ENCODE results near the gene UCK1.
"Not testable (repeated sequence)": the region's sequence is repeated elsewhere in the genome, so short reads cannot be mapped to it uniquely, and the experiment has no call there.

The UCK1 gene

DNA sequence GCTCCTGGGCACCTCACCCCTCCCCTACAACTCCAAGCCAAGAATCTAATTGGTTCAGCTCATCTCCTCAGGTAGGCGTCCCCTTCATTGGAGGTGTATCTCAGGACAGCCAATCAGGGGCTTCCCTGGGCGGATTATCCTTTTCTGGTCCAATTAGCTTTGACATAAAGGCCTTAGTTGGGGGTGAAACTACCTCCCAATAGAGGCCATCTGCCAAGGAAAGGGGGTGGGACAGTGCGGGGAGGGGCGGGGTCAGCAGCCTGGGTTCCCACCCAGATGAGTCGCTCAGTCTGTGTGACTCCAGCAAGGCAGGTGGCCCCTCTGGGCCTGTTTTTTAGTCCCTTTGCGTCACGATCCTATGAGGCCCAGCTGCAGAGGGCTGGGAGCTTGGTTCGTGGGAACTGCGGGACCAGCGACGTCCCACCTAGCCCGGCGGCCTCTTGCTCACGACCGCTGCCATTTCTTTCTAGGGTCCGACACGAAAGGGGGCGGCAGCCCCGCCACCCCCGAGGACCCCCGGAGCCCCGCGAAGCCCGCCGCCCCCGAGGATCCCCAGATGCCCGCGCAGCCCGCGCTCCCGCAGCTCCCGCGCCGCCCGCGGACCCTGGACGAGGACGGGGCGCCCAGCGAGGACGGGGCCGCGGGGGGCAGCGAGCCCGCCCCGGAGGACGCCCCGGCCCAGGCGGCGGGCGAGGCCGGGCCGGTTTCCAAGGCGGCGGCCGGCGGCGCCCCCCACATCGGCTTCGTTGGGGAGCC is 23.2 kb upstream of the UCK1 start:
- DNase-seq (ENCODE audit: low read depth): no peak

DNA sequence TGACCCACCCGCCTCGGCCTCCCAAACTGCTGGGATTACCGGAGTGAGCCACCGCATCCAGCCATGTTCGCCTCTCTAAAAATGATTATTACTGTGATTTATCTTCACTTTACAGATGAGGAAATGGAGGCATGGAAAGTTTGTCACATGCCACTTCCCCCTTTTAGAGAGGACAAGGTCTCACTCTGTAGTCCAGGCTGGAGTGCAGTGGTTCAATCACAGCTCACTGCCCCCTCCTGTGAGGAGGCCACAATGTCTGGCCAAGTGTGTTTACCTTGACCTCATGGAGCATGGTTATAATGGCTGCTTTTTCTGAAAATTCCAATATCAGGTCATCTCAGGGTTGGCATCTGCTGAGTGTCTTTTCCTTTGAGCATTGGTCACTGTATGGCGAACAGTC is 21.0 kb upstream of the UCK1 start:
- no peak for DNase-seq (ENCODE audit: low read depth)

DNA sequence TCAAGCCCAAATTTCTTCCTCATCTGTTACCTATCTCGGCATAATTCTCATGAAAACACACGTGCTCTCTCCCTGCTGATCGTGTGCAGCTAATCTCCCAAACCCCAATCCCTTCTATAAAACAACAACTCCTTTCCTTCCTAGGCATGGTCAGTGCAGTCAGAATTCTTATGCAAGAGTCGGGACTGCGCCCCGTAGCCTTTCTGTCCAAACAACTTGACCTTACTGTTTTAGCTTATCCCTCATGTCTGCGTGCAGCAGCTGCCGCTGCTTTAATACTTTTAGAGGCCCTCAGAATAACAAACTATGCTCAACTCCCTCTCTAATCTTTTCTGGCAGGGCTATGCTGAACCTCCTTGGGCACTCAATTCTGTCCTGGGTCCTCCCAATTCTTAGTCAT is 19.4 kb upstream of the UCK1 start:
- not testable (repeated sequence) for DNase-seq (ENCODE audit: low read depth)

DNA sequence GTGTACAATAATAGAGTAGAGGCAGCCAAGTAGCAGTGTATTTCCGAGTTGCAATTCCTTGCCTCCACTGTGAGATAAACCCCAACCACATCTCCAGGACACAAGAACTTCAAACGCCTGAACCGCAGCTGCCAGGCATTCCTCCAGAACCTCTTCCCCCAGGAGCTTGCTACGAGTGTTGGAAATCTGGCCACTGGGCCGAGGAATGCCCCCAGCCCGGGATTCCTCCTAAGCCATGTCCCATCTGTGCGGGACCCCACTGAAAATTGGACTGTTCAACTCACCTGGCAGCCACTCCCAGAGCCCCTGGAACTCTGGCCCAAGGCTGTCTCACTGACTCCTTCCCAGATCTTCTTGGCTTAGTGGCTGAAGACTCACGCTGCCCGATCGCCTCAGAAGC is 18.1 kb upstream of the UCK1 start:
- not testable (repeated sequence) for DNase-seq (ENCODE audit: low read depth)

DNA sequence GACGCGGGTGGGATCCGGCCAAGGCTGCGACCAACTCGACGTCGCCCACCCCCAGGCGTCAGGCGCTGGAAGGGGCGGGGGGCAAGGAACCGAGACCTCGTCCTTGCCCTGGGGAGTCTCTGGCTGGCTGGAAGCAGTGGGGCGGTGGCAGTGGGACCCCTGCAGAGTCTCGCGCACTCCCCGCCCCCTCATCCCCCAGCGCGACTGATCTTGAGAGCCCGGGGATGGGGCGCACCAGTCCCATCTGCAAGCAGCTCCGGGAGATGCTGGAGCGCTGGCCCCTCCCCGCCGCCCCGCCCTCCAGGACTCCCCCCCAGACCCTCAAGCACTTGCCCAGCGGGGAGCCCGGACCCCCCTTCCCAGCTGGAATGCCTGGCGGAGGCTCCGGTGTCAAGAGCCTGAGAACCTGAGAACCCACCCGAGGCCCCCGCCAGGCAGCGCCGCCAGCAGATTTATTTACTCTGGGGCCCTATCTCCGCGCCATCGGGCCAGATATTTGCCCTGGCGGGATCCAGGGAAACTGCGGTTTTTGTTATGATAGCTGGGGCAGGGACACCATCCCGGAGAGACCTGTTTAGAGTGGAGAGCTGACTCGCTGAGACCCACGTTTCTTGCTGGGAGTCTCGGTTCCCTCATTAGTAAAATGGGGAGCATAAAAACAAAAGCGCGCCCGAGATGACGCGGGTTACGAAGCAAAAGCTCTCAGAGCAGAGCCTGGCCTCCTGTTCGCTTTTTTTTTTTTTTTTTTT is 15.4 kb upstream of the UCK1 start:
- DNase-seq (ENCODE audit: low read depth): no peak

DNA sequence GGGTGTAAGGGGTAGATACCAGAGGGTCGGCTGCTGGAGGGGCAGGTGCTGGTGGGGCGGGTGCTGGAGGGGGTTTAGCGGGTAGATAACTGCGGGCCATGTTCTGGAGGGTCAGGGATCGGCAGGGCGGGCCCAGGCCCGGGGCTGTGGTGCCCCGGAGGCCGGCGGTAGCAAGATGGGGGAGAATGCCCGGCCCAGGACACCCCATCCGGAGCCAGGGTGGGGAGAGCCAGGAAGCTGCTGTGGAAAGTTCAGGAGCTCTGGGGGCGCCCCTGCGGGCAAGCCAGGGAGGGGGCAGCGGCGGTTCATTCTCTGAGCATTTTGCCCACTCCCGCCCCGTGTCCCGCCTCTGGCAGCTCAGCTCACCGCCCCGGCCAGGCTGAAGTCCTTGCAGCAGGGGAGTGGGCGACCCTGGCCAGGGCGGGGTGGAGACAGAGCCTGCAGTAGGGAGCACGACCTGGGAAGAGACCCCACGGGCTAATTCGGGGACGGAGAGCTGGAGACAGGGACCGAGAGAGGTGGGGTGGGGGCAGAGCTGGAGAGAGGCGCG is 14.8 kb upstream of the UCK1 start:
- no peak for DNase-seq (ENCODE audit: low read depth)

DNA sequence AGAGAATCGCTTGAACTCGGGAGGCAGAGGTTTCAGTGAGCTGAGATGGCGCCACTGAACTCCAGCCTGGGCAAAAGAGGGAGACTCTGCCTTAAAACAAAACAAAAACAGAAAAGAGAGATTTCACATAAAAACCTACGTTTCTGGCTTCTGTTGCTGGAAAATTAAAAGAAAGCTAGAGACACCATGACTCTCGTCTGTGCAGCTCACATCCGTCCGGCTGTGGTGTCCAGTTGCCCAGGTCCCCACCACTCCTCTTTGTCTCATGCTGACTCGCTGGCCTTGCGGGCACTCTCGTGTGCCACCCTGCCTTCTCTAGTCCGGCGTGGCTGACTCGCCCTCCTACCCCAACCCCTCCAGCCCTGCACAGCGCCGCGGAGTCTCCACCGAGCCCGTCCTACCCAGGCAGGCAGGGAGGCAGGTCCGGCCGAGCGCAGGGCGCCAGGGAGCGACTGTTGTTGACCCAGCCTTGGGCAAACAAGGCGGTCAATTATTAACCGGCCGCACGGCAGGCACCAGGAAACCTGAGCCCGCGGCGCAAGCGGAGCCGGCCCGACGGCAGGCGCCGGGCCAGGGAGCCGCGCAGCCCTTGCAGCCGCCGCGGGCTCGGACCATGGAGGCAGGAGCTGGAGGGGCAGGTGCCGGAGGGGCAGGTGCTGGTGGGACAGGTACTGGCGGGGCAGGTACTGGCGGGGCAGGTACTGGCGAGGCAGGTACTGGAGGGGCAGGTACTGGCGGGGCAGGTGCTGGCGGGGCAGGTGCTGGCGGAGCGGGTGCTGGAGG is 14.1 kb upstream of the UCK1 start, which contains the start of gene PRRT1B:
TSS of gene PRRT1B (plus strand) at position 521 of the 783 bp plus-strand sequence. CDS start at position 614, 93 bp downstream.
- DNase-seq (ENCODE audit: low read depth): no peak

DNA sequence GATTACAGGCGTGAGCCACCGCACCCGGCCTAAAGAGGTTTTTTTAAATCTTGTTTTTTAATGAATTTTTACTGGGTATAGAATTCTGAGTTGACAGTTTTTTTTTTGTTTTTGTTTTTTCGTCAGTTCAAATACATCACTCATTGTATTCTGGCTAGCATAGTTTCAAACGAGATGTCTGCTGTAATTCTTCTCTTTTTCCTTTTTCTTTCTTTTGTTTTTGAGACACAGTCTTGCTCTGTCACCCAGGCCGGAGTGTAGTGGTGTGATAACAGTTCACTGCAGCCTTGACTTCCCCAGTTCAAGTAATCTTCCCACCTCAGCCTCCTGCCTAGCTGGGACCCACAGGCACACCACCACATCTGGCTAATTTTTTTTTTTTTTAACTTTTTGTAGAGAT is 12.1 kb upstream of the UCK1 start:
- DNase-seq (ENCODE audit: low read depth): no peak

DNA sequence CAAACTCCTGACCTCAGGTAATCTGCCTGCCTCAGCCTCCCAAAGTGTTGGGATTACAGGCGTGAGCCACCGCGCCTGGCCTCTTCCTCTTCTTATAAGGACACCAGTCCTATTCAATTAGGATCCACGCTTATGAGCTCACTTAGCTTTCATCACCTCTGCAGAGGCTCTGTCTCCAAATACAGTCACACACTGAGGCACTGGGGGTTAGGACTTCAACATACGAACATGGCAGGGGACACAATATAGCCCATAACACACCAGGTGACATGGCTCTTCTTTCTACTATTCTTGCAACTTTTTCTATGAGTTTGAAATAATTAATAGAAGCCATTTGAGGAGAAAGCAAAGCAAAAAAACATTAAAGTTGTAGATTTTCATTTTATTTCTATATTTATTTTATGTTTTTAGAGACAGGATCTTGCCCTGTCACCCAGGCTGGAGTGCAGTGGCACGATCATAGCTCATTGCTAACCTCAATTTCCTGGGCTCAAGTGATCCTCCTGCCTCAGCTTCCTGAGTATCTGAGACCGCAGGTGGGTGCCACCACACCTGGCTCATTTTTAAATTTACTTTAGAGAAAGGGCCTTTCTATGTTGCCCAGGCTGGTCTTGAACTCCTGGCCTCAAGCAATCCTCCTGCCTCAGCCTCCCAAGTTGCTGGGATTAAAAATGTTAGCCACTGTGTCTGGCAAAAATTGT is 8.3 kb upstream of the UCK1 start:
- DNase-seq (ENCODE audit: low read depth): no peak

DNA sequence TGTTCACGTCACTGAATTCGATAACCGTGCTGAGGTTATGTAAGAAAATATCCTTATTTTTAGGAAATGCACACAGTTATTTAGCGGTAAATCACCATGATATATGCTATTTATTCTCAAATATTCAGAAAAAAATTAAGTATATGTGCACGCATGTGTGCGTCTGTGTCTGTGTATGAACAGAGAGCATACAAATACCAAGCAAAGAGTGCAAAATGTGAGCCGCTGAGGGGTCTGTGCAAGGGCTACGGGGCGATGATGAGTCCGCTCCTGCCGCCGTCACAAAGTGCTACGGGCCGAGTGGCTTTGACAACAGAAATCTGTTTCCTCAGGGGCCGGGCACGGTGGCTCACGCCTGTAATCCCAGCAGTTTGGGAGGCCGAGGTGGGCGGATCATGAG is 6.9 kb upstream of the UCK1 start:
- no peak for DNase-seq (ENCODE audit: low read depth)

DNA sequence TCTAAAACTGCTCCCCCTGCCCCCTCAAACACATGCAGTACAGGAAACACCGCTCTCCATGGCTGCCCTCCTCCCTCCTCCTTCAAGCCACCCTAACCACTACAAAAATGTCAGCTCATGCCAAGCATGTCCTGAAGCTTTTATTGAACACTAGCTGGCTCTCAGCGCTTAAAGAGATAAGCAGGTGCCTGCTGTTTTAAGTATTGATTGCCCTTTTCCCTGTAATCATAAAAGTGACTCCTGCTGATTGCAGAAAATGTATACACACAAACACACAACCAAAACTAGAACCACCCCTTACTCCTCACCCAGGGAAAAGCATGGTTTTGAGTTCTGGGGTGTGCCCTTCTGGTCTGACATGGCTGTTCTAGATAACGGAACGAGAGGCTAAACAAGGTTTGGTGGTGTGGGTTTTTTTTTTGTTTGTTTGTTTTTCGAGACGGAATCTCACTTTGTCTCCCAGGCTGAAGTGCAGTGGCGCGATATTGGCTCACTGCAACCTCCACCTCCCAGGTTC is 3.7 kb upstream of the UCK1 start:
- no peak for DNase-seq (ENCODE audit: low read depth)

DNA sequence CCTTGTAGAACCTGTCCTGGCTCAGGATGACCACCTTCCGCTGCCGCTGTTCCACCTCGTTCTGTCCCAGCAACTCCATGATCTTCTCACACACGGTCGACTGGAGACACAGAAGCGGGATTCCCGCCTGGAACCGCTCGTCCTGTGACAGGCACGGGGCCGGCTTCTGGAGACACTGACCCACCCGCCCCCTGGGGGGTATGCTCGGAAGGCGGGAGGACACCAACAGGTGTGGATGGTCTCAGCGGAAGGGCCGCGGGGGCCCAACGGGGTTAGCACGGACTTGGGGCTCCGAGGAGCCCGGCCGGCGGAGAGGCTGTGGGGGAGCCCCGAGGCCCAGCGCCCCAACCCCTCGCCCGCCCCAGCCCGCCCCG is 530 bp downstream of the UCK1 start:
- DNase-seq (ENCODE audit: low read depth): no peak

DNA sequence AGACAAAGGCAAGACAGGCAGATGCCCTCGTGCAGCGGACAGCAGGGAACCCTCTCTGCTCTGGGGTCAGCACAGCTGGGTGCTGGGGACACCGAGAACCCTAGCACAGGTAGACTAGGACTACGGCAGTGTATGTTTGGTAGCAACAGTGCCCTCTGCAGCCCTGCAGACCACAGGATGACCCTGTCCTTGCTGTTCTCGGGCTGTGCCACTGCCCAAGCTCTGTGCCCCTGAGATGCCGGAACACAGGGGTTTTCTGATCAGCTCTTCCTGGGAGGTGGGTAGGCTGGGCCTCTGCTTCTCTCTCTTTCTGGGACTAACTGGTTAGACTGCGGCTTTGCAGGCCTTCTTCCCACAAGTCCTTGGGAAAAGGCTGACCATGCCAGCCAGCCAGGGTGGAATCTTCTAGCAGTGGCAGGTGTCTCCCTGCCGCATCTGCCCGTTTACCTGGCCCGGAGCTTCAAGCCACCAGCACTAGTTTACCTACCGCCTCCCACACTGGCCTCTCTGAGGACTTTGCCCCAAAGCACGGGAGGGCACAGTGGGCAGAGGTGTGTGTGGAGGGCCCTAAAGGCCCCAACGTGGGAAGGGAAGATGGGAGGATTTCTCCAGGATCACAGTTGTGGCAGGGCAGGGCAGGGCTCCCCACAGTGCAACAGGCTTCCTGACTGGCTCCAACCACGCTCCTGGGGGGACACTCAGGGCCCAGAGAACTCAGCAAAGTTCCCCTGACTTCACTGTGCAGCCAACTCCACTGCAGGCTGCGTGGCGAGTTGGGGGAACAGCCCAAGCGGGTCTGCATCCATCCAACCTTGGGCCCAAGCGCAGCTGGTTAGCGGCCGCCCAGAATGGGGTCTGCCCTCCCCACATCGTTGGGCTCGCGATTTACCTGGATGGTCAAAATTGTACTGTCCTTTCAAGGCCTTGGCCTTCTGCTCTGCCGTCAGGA is 1.2 kb downstream of the UCK1 start:
- DNase-seq (ENCODE audit: low read depth): no peak

DNA sequence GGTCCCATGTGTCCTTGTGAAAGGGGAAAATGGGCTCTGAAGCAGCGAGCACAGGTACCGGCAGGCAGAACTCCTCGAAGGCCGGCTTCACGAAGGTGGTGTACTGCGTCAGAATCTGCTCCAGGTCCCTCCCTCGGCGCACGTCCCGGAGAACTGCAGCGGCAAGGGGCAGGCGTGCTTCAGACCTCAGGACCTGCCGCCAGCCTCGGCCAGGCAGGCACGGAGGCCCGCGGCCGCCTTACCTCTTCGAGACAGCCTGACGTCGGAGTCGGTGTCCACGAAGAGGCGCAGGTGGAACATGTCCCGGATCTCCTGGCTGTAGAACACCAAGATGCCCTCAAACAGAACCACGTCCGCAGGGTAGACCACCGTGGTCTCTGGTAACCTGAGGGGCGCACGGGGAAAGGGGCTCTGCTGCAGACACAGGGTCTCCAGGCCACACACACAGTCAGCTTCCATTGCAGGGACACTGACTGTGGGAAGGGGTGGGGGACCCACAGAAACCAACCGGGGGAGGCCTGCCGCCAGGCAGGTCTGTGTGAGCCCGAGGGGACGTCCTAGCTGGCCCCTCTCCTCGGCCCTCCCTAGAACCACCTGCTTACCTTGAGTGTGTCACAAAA is 2.1 kb downstream of the UCK1 start:
- DNase-seq (ENCODE audit: low read depth): no peak

DNA sequence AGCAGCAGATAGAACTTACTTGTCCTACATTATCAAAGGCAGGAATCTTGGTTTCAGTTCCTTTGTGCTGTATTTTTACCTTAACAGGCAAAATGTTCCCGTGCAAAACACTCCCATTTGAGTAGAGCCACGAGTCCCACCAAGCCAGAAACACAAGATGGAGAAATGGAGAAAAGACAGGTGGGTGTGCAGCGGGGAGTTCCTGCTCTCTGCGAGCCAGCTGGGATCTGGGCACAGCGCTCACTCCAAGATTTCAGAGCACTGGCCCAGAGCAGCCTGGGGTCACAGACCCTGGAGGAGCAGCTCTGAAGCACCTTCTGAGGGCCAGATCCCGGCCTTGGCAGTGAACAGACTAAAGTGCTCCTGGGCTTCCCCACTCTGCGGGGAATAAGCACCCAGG is 2.9 kb downstream of the UCK1 start:
- DNase-seq (ENCODE audit: low read depth): no peak

DNA sequence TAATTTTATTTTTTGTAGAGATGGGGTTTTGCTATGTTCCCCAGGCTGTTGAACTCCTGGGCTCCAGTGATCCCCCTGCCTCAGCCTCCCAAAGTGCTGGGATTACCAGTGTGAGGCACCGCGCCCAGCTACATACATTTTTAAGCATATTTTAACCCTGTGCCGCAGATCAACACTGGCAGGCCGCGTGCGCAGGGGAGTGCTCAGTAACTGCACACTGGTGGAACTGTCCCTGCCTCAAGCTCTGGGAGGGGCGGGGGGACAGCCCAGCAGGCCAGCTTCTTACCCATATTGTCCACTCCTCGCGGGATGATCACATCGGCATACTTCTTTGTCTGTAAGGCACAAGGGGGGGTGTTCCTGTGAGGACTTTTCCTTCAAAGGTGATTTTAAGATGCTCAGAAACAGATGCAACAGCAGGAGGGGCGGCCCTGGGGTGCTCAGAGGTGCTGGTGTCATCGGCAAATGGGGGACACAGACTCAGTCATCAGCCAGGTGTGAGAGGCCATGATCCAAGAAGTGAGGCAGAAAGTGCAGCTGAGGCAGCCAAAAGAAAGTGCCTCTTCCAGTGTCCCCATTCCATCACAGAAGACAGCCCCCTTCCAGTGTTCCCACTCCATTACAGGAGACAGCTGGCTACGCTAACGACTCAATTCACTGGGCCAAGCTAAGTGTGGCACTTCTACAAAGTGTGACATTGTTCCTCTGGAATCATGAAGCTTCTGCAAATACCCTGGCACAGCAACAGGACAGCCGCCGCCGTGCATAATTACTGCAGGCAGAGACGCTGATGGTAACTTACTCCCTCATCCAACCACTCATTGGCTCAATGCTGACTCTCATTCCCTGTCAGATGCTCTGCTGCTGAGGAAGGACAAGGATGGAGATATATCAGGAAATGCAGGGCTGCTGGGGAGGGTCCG is 5.2 kb downstream of the UCK1 start:
- no peak for DNase-seq (ENCODE audit: low read depth)

DNA sequence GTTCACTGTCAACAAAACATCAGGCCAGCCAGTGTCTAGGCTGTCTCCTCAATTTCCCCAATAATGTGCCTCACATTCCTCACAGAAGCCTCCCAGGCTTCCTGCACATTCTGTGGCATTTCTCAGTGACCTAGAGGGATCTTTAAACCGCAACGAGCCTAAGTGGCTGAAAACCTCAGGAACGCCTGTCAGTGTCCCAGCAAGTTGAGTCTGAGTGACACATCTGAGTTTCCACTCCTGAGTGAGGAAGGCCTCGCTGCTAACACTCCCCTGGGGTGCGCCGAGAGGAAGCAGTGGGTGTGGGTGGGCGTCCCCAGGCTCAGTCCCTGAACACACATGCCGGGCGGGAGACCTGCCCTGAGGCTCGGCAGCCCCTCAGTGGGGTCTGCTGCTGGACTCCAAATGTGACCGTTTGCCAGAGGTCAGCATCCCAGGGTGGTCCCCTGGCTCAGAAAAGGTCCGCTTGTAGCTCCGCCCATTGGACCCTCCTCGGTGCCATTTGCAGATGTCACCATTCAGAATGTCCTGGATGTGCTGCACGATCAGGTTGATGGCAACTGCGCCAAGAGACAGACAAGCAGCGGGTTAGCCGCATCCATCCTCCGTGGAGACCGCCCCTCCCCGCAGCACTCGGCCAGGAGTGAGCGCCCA is 6.3 kb downstream of the UCK1 start:
- DNase-seq (ENCODE audit: low read depth): no peak

All from HS-5 (cell line).